Coronary artery (tissue), 2 donors: ENCODE results near the gene SMC1A.

Experiments
- DNase-seq: peaks from one replicate; pipeline ENCODE4 v3.0.0-alpha.2; 2017; ENCODE audit warnings: low spot score
- H3K27ac ChIP-seq, 2 donors: fragments of 200-600 bp; sonication (generic); one replicate each; pipeline ENCODE4 v1.5.1; 2016 to 2019
- H3K4me3 ChIP-seq: fragments of 200-600 bp; sonication (generic); 2 replicates; pipeline ENCODE4 v1.5.1; 2016; ENCODE audit warnings: mild to moderate bottlenecking, moderate library complexity
- TF ChIP-seq, protein P1 (sequence below): fragments of 200-600 bp; sonication (generic); IDR thresholded peaks from one replicate; pipeline ENCODE4 v1.5.1; 2019; ENCODE audit warnings: antibody characterized with exemption

Gene SMC1A

GRCh38 chrX:53438832-53439230 lies 16.4 kb upstream of the SMC1A start:
- H3K27ac ChIP-seq: no peak overlapping the region
- no peak overlapping the region for H3K4me3 ChIP-seq
- DNase-seq: no peak
- TF ChIP-seq, protein P1, sequence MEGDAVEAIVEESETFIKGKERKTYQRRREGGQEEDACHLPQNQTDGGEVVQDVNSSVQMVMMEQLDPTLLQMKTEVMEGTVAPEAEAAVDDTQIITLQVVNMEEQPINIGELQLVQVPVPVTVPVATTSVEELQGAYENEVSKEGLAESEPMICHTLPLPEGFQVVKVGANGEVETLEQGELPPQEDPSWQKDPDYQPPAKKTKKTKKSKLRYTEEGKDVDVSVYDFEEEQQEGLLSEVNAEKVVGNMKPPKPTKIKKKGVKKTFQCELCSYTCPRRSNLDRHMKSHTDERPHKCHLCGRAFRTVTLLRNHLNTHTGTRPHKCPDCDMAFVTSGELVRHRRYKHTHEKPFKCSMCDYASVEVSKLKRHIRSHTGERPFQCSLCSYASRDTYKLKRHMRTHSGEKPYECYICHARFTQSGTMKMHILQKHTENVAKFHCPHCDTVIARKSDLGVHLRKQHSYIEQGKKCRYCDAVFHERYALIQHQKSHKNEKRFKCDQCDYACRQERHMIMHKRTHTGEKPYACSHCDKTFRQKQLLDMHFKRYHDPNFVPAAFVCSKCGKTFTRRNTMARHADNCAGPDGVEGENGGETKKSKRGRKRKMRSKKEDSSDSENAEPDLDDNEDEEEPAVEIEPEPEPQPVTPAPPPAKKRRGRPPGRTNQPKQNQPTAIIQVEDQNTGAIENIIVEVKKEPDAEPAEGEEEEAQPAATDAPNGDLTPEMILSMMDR: no peak

DNA sequence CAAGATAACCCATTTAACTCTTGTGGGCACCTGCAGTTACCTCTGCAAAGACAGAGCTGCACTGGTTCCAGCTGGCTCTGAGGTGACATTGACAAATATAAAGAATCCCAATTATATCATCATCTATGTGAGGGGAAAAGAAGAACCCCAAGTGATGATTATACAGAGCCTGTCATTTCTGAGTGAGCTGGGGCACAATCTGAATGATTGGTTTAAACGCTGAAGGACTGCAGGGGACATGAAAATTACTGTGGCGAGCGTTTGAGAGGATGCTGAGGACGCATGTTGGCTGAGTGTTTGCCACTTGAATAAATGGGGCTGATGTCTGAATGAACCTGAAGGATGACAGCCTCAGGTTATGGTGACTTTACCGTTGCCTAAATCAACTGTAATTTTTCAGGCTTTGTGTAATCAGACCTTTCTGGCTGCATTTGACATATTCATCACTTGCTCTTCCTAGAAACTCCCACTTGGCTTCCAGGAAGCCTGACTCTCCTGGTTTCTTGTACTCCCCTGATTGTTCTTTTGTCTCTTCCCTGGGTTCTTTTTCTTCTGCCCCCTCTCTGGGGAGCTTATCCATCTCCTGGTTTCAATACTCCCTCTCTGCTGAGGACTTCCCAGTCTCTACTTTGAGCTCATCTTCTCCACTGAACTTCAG lies 15.8 kb upstream of the SMC1A start:
- Histone ChIP-seq H3K27ac (no peak overlapping the region), H3K4me3 (no peak overlapping the region)
- TF ChIP-seq, protein P1: no peak
- no peak for DNase-seq

- H3K27ac ChIP-seq: no peak overlapping the region
- no peak overlapping the region for H3K4me3 ChIP-seq
- TF ChIP-seq, protein P1: no peak
- no peak for DNase-seq
These were observed 14.8 kb upstream of the SMC1A start for GRCh38 chrX:53437206-53437605.

GRCh38 chrX:53435997-53436396 lies 13.5 kb upstream of the SMC1A start:
- DNase-seq: no peak
- H3K27ac ChIP-seq: no peak overlapping the region

DNA sequence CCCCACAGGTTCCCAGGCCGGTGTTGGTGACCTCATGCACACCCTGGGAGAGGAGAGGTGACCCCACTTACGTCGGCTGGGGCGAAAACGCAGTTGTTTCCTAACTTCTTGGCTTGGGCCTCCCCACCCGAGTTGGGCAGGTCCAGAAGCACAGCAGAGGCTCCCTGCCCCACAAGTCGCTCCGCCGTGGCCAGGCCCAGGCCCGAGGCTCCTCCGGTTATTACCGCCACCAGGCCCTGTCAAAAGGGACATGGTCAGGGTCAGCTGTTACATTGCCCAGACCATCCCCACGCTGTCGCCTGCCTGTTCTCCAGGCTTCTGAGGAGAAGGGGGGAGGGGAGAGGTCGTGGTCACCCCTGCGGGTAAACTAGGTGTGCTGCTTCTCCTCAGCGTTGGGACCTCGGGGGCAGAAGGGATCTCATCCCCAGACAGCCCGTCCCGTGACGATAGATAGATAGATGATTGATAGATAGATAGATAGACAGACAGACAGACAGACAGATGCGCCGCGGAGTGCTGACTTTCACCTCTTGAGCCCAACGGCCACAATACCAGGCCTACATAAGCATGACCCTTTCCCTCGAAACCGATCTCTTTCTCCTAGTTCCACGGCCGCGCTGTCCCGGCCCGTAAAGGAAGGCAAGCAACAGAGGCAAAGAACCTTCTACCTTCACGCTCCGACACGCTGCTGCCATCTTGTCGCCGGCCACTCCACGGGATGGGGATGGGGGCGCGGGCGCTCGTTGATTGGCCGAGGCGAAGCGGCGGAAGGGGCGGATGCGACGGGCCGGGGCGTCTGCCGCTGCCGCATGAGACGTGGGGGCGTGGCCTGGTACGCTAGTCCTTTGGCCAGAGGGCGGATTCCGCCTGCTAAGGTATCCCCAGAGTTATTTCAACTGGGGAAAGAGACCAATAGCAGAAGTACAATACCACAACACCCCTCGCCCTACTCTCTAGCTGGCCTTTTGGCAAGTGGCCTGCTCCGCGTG lies 11.5 kb upstream of the SMC1A start, which contains the start of gene HSD17B10:
Gene HSD17B10 (minus strand): TSS at position 720 of the 989 bp plus-strand sequence. CDS start 25 bp downstream, at position 695.
- TF ChIP-seq, protein P1: no peak
- H3K4me3 ChIP-seq: peak within 1 kb of the TSS; percentile 71
- H3K27ac ChIP-seq: peak within 1 kb of the TSS; percentile 56 to 77
- DNase-seq: peak; percentile 90

More at GRCh38 chrX:53435997-53436396, 13.5 kb upstream of the SMC1A start:
- no peak overlapping the region for H3K4me3 ChIP-seq
- TF ChIP-seq, protein P1: peak; percentile 75

DNA sequence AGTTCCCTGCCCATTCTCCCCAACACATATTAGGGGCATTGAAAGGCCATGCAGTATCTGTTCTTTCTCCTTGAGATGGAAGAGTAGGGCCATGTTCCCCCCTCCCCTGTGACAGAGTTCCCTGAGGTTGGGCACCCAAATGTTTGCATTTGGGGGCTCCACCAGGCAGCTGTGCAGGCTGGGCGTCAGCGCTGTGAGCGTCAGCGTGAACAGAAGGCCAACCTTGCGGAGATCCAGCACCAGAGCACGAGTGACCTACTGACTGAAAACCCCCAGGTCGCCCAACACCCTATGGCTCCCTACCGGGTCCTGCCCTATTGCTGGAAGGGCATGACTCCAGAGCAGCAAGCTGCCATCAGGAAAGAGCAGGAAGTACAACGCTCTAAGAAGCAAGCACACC lies 7.8 kb upstream of the SMC1A start:
- TF ChIP-seq, protein P1: no peak
- H3K27ac ChIP-seq: no peak overlapping the region
- no peak overlapping the region for H3K4me3 ChIP-seq
- DNase-seq: no peak
